ENCODE data around the gene COPS6.
"Not testable (repeated sequence)": the region's sequence is repeated elsewhere in the genome, so short reads cannot be mapped to it uniquely, and the experiment has no call there.

The COPS6 gene

DNA sequence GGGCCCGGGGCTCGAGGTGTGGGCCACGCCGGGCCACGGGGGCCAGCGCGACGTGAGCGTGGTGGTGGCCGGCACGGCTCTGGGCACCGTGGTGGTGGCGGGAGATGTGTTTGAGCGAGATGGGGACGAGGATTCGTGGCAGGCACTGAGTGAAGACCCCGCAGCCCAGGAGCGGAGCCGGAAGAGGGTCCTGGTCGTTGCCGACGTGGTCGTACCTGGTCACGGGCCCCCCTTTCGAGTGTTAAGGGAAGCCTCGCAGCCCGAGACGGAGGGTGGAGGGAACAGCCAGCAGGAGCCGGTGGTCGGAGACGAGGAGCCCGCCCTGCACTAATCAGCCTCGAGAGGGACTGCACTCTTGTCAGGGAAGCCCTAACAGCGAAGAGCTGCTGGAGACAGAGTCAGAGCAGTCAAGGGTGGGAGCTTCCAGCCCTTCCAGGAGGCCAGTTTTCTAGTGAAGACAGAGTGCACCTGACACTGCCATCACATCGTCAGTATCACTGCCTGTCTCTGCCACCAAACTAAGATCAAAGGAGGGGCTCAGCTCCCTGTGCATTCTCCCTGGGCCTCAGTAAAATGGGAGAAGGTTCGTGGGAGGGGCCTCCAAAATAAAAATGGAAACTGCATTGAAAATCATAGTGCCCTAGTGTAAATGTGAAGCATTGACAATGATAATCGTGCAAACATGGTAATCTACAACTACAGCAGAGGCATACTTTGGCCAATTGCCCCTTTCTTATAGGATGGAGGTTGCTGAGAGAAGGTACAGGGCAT, 39.3 kb downstream of the COPS6 start:
- DNase-seq, result peak; percentile 33

DNA sequence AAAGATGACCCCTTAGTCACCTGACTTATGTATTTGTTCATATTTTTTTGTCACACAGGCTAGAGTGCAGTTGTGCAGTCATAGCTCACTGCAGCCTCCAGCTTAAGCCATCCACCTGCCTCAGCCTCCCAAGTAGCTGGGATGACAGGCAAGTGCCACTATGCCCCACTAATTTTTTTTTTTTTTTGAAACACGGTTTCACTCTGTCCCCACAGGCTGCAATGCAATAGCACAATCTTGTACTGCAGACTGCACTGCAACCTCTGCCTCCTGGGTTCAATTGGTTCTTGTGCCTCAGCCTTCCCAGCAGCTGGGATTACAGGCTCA, 39.8 kb downstream of the COPS6 start:
- DNase-seq, result no peak

DNA sequence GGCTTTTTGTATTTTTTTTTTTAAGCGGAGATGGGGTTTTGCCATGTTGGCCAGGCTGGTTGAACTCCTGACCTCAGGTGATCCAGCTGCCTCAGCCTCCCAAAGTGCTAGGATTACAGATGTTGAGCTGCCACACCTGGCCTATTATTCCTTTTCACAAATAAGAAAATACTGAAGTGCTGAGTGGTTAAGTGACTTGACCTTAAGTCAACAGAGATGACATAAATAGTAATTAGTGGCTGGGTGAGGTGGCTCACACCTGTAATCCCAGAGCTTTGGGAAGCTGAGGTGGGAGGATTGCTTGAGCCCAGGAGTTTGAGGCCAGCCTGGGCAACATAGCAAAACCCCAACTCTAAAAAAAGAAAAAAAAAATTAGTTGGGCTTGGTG, 41.4 kb downstream of the COPS6 start:
- DNase-seq, result not testable (repeated sequence)

DNA sequence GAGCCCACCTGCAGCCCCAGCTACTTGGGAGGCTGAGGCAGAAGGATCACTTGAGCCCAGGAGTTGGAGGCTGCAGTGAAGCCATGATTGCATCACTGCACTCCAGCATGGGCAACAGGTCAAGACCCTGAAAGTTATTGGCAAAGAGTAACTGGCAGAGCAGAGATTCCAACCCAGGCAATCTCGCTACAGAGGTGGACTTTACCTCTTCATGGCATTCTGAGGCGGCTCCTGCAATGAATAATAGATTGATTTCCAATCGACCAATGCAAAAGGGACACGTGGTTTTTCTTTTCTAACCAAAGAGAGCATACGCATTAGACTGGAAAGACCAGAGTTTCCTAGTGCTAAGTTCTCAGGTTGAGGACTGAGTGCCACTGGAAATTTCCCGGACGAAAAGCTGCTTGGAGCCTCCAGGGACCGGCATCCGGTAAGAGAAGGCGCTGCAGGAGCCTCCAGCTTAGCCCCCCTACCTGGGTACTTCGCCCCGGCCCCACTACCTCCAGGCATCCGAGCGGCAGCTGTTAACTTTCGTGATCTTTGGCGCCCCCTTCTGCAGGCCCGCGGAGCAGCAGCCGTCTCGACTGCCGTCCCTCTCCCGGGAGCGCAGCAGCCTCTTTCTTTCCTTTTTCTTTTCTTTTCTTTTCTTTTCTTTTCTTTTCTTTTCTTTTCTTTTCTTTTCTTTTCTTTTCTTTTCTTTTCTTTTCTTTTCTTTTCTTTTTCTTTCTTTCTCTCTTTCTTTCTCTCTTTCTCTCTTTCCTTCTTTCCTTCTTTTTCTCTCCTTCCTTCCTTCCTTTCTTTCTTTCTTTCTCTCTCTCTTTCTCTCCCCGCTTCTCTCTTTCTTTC, 42.1 kb downstream of the COPS6 start:
- DNase-seq, result peak; percentile 87

DNA sequence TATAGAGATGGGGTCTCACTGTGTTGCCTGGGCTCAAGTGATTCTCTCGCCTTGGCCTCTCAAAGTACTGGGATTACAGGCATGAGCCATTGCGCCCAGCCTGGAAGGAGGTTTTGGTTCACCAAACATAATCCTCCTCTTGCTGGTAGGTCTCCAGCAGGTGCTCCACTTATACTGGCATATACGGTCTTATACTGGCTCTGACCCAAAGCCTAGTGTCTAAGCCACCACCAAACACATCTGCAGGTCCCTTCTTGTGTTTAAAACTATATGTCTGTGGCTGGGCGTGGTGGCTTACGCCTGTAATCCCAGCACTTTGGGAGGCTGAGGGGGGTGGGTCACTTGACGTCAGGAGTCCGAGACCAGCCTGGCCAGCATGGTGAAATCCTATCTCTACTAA, 43.4 kb downstream of the COPS6 start:
- DNase-seq, result no peak

DNA sequence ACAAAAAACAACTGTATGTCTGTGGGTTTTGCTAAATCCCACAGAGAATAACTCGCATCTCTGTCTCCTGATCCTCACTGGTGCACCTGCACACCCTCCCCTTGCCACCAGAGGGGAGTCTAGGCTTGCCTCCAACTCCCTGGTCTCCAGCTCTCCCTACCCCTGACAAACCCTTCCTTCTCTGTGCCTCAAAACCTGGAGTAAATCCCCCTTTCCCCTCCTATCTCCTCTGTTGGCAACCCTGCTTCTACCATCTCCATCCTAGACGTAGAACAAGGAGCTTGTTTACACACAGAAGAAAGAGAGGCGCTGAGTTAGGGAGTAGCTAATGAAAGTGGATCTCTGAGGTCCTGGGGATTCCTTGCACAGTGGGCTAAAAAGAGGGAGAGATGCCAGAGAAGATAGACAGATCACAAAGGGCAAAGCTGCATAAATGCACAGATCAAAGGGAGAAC, 44.0 kb downstream of the COPS6 start:
- DNase-seq, result peak; percentile 78

DNA sequence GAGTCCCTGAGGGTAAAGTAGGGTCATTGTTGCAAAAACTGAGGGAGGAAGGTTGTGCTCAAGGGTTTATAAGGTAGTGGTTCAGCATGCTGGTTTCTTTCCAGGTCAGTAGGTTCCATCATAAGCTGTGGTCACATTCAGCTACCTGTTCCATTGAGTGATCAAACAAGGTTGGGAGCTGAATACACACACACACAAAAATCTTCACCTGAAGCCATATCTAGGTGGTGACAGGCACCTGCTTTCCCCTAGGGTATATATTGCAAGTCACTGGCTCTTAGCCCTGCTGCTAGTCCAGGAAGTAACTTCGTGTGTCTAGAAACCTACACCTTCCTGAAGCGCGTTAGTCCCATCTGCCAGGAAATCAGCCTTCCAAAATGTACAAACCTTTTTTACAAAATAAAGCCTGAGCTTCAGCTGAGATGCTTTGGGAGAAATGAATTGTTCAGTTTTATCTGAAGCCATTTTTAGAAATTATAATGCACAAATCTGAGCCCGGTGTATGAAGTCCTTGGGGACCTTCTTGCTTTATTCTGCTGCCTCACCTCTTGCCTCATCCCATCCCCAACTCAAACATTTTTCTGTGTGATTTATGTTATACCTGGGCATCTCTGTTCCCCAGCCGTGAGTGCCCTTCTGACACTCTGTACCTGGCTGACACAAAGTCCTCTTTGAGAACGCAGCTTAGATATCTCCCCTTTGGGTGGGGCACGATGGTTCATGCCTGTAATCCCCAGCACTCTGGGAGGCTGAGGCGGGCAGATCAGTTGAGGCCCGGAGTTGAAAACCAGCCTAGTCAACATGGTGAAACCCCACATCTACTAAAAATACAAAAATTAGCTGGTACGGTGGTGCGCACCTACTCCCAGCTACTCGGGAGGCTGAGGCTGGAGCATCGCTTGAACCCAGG, 49.3 kb downstream of the COPS6 start:
- DNase-seq, result no peak

DNA sequence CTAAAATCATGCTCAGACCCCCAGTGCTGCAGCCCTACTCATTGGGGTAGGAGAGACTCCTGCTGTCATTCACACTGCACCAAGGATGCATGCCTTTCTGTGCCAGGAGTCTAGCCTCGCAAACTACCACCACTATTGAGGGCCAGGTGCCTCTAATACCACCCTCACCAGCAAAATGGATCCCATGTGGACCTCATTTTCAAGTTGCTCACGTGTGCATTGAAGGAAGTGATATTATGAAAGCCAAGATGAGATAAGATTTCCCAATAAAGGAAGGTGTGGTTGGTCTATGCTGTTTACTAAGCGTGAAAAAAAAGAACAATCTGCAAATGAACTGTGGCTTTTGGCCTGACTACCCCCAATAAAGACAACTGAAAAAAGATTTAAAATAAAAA, 52.8 kb downstream of the COPS6 start:
- DNase-seq, result no peak
